Psoas muscle (tissue), 8 donors: ENCODE results near the gene ANXA3. TPM values are rescaled to one million over a fixed set of nuclear protein-coding genes. Genes with fewer than 3 reads are reported as not detected.
"Not testable (repeated sequence)": the region's sequence is repeated elsewhere in the genome, so short reads cannot be mapped to it uniquely, and the experiment has no call there.

ENCODE experiments used
- ATAC-seq, 4 donors: fragments of 200-7000 bp; cut with Tn5 transposase; one replicate each; pipeline ENCODE4 v1.9.1; 2020; ENCODE audit warnings: moderate library complexity in 3 of 4, mild to moderate bottlenecking in 2 of 4
- DNase-seq, 2 donors: peaks; one replicate each; pipeline ENCODE4 v3.0.0-alpha.2; 2020
- H3K27ac ChIP-seq: fragments of 200-600 bp; one replicate; pipeline ENCODE4 v1.8.0; 2022
- H3K27me3 ChIP-seq, 3 donors: fragments of 200-600 bp in 1 of 3; one replicate each; pipeline versions ENCODE4 v1.6.1 to v1.8.0; 2013 to 2022; ENCODE audit warnings: low read length in 2 of 3, mild to moderate bottlenecking in 2 of 3, moderate library complexity in 1 of 3; ENCODE audit not compliant: insufficient read depth in 3 of 3
- H3K36me3 ChIP-seq, 2 donors: fragments of 200-600 bp in 1 of 2; one replicate each; pipeline versions ENCODE4 v1.6.1 to v1.8.0; 2013 to 2022; ENCODE audit warnings: low read depth in 1 of 2, mild to moderate bottlenecking in 1 of 2, moderate library complexity in 1 of 2; ENCODE audit not compliant: insufficient read depth in 1 of 2
- H3K4me1 ChIP-seq: fragments of 200-600 bp; one replicate; pipeline ENCODE4 v1.8.0; 2022
- H3K4me3 ChIP-seq: fragments of 200-600 bp; one replicate; pipeline ENCODE4 v1.8.0; 2022; ENCODE audit warnings: mild to moderate bottlenecking
- H3K9me3 ChIP-seq: fragments of 200-600 bp; one replicate; pipeline ENCODE4 v1.8.0; 2022
- CTCF ChIP-seq: fragments of 200-600 bp; IDR thresholded peaks from one replicate; pipeline ENCODE4 v1.8.0; 2022; ENCODE audit warnings: antibody characterized with exemption
- WGBS, 3 donors: extraction: QIAGEN DNeasy Blood & Tissue Kit; methylation state at CpG; one replicate each; pipeline versions ENCODE4 v1.1.6 to v1.1.7; 2013; 5-methylcytosine and 5-hydroxymethylcytosine counted together
- intact Hi-C, 2 donors: fragments of 100-400 bp; cut with DNase I; formaldehyde crosslinking; loops; one replicate each; pipeline versions ENCODE4 v1.11.0 to v1.14.2; 2022
- long read RNA-seq, 2 donors: library from polyadenylated mRNA; unstranded; transcript quantifications; one replicate each; pipeline ENCODE4 v2.0.0, GENCODE V29; 2021
- polyA plus RNA-seq, 3 donors: library from polyadenylated mRNA; stranded (reverse); fragments of 200-250 nt; gene quantifications; one replicate each; pipeline ENCODE4 v1.2.3, GENCODE V29; 2013
- total RNA-seq, 4 donors: library from RNA; stranded (reverse); fragmentation: NEBNext Ultra II Directional in 2 of 4; extraction: Animal tissue kit (Norgen Biotek cat#: 25700) in 2 of 4; gene quantifications; one replicate each; pipeline versions ENCODE4 v1.2.1 to v1.2.4, GENCODE V29; 2021 to 2023
- donor health status: healthy with polysubstance abuse.
- donor health status: DM: no; HTN: no; CAD: no; lungs with moderate emphysema.
- donor health status: Bipolar disorder and iron deficiency.
- donor health status: healthy.
- donor health status: DM: yes; HTN: yes; CAD: no.
- donor health status: DM: no; HTN: no; CAD: no.
- donor health status: DM: no; HTN: no; CAD: no.
- donor health status: DM: yes; HTN: yes; CAD: no.

ANXA3 gene, protein sequence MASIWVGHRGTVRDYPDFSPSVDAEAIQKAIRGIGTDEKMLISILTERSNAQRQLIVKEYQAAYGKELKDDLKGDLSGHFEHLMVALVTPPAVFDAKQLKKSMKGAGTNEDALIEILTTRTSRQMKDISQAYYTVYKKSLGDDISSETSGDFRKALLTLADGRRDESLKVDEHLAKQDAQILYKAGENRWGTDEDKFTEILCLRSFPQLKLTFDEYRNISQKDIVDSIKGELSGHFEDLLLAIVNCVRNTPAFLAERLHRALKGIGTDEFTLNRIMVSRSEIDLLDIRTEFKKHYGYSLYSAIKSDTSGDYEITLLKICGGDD
- total RNA-seq = 10 to 100 TPM; 11.8 to 19.1 (median 16.0) TPM
- polyA plus RNA-seq = 10 to 100 TPM; 14.7 to 27.6 (median 22.2) TPM
- long read RNA-seq, donor 1, transcript ANXA3-201 (13 exons, 1,657 nt) = major isoform, 14 of 17 reads
- long read RNA-seq, donor 1, partial matches to known transcripts = 0 of 17 reads
- long read RNA-seq, donor 1, other reads (novel, unspliced or antisense) = 3 of 17 reads
- long read RNA-seq, donor 2, transcript ANXA3-201 (13 exons, 1,657 nt) = major isoform, 18 of 25 reads
- long read RNA-seq, donor 2, partial matches to known transcripts = 1 of 25 reads
- long read RNA-seq, donor 2, other reads (novel, unspliced or antisense) = 5 of 25 reads

DNA sequence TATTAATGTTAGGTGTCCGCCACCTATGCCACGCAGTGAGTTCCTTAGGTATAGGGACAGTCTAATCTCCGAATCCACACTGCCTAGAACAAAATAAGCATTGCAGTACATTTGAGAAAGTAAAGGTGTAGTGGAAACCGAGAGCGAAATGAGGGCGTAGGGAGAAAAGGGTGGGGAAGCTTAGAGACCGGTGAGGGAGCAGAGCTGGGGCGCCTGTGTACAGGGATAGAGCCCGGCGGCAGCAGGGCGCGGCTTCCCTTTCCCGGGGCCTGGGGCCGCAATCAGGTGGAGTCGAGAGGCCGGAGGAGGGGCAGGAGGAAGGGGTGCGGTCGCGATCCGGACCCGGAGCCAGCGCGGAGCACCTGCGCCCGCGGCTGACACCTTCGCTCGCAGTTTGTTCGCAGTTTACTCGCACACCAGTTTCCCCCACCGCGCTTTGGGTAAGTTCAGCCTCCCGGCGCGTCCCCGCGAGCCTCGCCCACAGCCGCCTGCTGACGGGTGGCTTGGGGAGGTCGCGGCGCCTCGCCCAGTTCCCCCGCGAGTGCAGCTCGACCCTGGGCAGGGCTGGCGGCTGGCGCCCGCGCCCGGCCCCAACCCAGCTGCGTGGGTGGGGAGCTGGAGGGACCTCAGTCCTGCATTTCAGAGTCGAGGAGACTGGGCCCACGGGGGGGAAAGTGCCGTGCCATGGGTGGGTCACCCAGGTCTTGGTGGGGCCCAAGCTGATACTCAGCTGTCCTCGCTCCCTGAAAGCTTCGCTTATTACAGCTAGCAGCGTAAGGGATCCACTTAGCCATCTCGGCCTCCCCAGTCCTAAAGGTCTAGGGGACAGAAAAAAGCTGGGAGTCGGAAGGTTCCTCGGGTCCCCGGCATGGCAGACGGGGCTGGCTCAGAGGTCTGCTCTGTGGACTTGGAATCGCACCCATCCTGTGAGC is at the start of gene ANXA3:
ANXA3 (plus strand) TSS at position 351 of the 932 bp plus-strand sequence. CDS start 2,704 bp downstream, outside the sequence.
- ATAC-seq (peak; percentile 44 to 66 (median 57)), DNase-seq (peak; percentile 26 to 65)
- intact Hi-C loops = no loop called here
- no peaks in the 10 kb centered on the region for H3K36me3 ChIP-seq
- no peak for TF ChIP-seq CTCF
- peaks cover 0 to 21% (median 0%) of the 10 kb centered on the region in 3 donors for H3K27me3 ChIP-seq
- 9 to 11% (median 10%) methylated on average over 58 to 65 of the region's 65 CpGs for WGBS, 3 donors
- peak within 1 kb of the TSS; percentile 72 for H3K4me3 ChIP-seq
- H3K27ac ChIP-seq = peak within 1 kb of the TSS; percentile 65
- no peaks in the 10 kb centered on the region for H3K9me3 ChIP-seq
- H3K4me1 ChIP-seq = peaks cover 4% of the 10 kb centered on the region

GRCh38 chr4:78506260-78506659 is 45.3 kb upstream of the ANXA3 start:
- DNase-seq, H3K27me3 ChIP-seq, intact Hi-C loops, H3K4me3 ChIP-seq, H3K9me3 ChIP-seq, ATAC-seq, H3K4me1 ChIP-seq, H3K27ac ChIP-seq: not testable (repeated sequence)
- H3K36me3 ChIP-seq = peaks cover 0 to 14% of the 10 kb centered on the region in 2 donors
- WGBS, 3 donors = 68 to 84% (median 77%) methylated on average over 10 of the region's 10 CpGs

GRCh38 chr4:78509043-78509442 is 42.5 kb upstream of the ANXA3 start:
- Histone ChIP-seq H3K27ac (no peak overlapping the region), H3K4me1 (no peaks in the 10 kb centered on the region), H3K4me3 (no peak overlapping the region), H3K9me3 (no peaks in the 10 kb centered on the region), H3K27me3 (no peaks in the 10 kb centered on the region), H3K36me3 (peaks cover 0 to 18% of the 10 kb centered on the region in 2 donors)
- no peak for ATAC-seq
- no peak for DNase-seq
- 82 to 88% (median 87%) methylated on average over 2 of the region's 2 CpGs for WGBS, 3 donors
- intact Hi-C loops = no loop called here
- no peak for TF ChIP-seq CTCF

- H3K27ac ChIP-seq = no peak overlapping the region
- no peaks in the 10 kb centered on the region for H3K9me3 ChIP-seq
- ATAC-seq = no peak
- H3K4me1 ChIP-seq = no peaks in the 10 kb centered on the region
- no peak for TF ChIP-seq CTCF
- DNase-seq = no peak
- no peaks in the 10 kb centered on the region for H3K27me3 ChIP-seq
- intact Hi-C loops = no loop called here
- no peak overlapping the region for H3K4me3 ChIP-seq
- WGBS, 3 donors = 74 to 100% (median 98%) methylated on average over 1 of the region's 1 CpG
- peaks cover 0 to 18% of the 10 kb centered on the region in 2 donors for H3K36me3 ChIP-seq
Measured at GRCh38 chr4:78510108-78510507, 41.5 kb upstream of the ANXA3 start.
